ENCODE measurements around the gene EDAR. TPM values are rescaled to one million over a fixed set of nuclear protein-coding genes. Genes with fewer than 3 reads are reported as not detected.

EDAR gene
- polyA plus RNA-seq, 1 of the 3 experiments (the other 2 are of a cell fraction) = not detected

GRCh38 chr2:108845923-108846322 is 143.1 kb downstream of the EDAR start:
- CTCF ChIA-PET = no interaction called here
- H2AFZ ChIP-seq (ENCODE audit: low read depth) = no peak overlapping the region
- peaks cover 6 to 38% of the 10 kb centered on the region in 2 experiments for H3K36me3 ChIP-seq (replicated peaks in 1 of 2; ENCODE audit: control insufficient read depth in 1 of 2, insufficient read depth in 2 of 2, low read length in 1 of 2)
- no peaks in the 10 kb centered on the region for H3K27me3 ChIP-seq (ENCODE audit: insufficient read depth)
- DNase-seq = no peak
- no peaks in the 10 kb centered on the region for H3K9me3 ChIP-seq
- no peaks in the 10 kb centered on the region for H4K20me1 ChIP-seq (ENCODE audit: insufficient read depth)
- H3K4me2 ChIP-seq = no peak overlapping the region
- no peak overlapping the region for H3K27ac ChIP-seq (ENCODE audit: low read depth in 2 of 2, low read length in 1 of 2)
- H3K4me1 ChIP-seq (ENCODE audit: control insufficient read depth in 1 of 2, insufficient read depth in 2 of 2, low read depth in 1 of 2, low read length in 1 of 2) = no peaks in the 10 kb centered on the region
- H3F3A ChIP-seq (replicated peaks; ENCODE audit: insufficient read depth) = no peaks in the 10 kb centered on the region
- H3K4me3 ChIP-seq (ENCODE audit: low read depth in 2 of 2, low read length in 1 of 2) = no peak overlapping the region
- POLR2A ChIA-PET = no interaction called here
- H3K9ac ChIP-seq = no peak overlapping the region
- no peaks in the 10 kb centered on the region for H3K9me2 ChIP-seq
- TF ChIP-seq GATA2 (CRISPR knock-in tag; IDR thresholded peaks at IDR 0.05) = no peak
- TF ChIP-seq FOXM1 (IDR thresholded peaks at IDR 0.05; ENCODE audit: low read depth) = no peak
- no peak for TF ChIP-seq EZH2phosphoT487 (IDR thresholded peaks at IDR 0.05; ENCODE audit: borderline replicate concordance, low read depth)
- no peak for TF ChIP-seq TEAD4 (IDR thresholded peaks at IDR 0.05; ENCODE audit: borderline replicate concordance, insufficient read depth)
- no peak for TF ChIP-seq RCOR1 (IDR thresholded peaks at IDR 0.05; ENCODE audit: low read length)
- no peaks in the 10 kb centered on the region for H3K79me2 ChIP-seq (ENCODE audit: insufficient read depth)

Small RNA genes within 50 kb of the gene (small RNA-seq; reads per million reads assigned to genes)
- 0 reads per million in 7 experiments for gene AC073415.1

Other genes starting within 250 kb of the EDAR start
- 1.2 and 1.4 TPM in 2 replicates for gene CCDC138, start 202.4 kb downstream of the EDAR start, polyA plus RNA-seq (2012; rRNA removed)
- gene SH3RF3, start 140.0 kb upstream of the EDAR start, polyA plus RNA-seq (2012; rRNA removed) = 1.3 and 1.9 TPM in 2 replicates